Neutrophil (primary cell): ENCODE results near the gene SPATA21.

Experiments
- H3K27ac ChIP-seq: fragments of 200-600 bp; sonication (generic); 2 replicates; pipeline ENCODE4 v1.5.1; 2016; ENCODE audit warnings: mild to moderate bottlenecking, moderate library complexity
- H3K27me3 ChIP-seq: fragments of 200-600 bp; sonication (generic); 2 replicates; pipeline ENCODE4 v1.6.0; 2016; ENCODE audit warnings: mild to moderate bottlenecking
- H3K36me3 ChIP-seq: fragments of 200-600 bp; sonication (generic); 2 replicates; pipeline ENCODE4 v1.5.1; 2017
- H3K4me1 ChIP-seq, 2 experiments: fragments of 200-600 bp in 1 of 2; sonication (generic) in 1 of 2; 1 replicate in 1 of 2; 2 replicates in 1 of 2; pipeline versions ENCODE4 v1.5.1 to v1.6.1; 2013 to 2016; ENCODE audit warnings: low read depth in 1 of 2, low read length in 1 of 2, mild to moderate bottlenecking in 1 of 2, moderate library complexity in 1 of 2; ENCODE audit not compliant: control insufficient read depth in 1 of 2, insufficient read depth in 1 of 2
- H3K4me3 ChIP-seq, 2 experiments: fragments of 200-600 bp in 1 of 2; sonication (generic) in 1 of 2; 1 replicate in 1 of 2; 2 replicates in 1 of 2; pipeline ENCODE4 v1.5.1; 2013 to 2016; ENCODE audit warnings: low read depth in 1 of 2, low read length in 1 of 2, mild to moderate bottlenecking in 1 of 2, moderate library complexity in 1 of 2
- H3K9me3 ChIP-seq: fragments of 200-600 bp; sonication (generic); 2 replicates; pipeline ENCODE4 v1.5.1; 2016
- TF ChIP-seq, protein P1 (sequence below): fragments of 200-600 bp; sonication (generic); IDR thresholded peaks from 2 replicates; pipeline ENCODE4 v1.5.1; 2016; ENCODE audit warnings: antibody characterized with exemption

Gene SPATA21

DNA sequence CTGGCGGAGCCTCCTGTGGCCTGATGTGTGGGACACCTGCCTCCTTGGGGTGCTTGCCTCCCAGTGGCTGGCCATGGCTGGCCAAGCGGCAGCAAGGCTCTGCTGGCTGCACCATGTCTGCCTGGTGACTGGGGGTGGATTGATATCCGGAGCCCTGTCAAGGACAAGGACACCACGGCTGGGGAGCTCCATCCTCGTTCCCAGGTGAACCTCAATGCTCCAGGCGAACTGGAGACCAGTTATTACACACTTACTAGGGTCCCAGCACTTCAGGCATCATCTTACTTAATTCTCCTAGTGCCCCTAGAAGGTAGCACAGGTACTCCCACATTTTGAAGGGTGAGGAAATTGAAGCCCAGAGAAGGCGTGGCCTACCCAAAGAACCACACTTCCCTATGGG lies 15.2 kb downstream of the SPATA21 start:
- Histone ChIP-seq H3K27me3 (no peaks in the 10 kb centered on the region), H3K27ac (no peak overlapping the region), H3K4me1 (no peaks in the 10 kb centered on the region), H3K36me3 (no peaks in the 10 kb centered on the region), H3K4me3 (no peak overlapping the region), H3K9me3 (no peaks in the 10 kb centered on the region)
- TF ChIP-seq, protein P1, sequence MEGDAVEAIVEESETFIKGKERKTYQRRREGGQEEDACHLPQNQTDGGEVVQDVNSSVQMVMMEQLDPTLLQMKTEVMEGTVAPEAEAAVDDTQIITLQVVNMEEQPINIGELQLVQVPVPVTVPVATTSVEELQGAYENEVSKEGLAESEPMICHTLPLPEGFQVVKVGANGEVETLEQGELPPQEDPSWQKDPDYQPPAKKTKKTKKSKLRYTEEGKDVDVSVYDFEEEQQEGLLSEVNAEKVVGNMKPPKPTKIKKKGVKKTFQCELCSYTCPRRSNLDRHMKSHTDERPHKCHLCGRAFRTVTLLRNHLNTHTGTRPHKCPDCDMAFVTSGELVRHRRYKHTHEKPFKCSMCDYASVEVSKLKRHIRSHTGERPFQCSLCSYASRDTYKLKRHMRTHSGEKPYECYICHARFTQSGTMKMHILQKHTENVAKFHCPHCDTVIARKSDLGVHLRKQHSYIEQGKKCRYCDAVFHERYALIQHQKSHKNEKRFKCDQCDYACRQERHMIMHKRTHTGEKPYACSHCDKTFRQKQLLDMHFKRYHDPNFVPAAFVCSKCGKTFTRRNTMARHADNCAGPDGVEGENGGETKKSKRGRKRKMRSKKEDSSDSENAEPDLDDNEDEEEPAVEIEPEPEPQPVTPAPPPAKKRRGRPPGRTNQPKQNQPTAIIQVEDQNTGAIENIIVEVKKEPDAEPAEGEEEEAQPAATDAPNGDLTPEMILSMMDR = no peak

DNA sequence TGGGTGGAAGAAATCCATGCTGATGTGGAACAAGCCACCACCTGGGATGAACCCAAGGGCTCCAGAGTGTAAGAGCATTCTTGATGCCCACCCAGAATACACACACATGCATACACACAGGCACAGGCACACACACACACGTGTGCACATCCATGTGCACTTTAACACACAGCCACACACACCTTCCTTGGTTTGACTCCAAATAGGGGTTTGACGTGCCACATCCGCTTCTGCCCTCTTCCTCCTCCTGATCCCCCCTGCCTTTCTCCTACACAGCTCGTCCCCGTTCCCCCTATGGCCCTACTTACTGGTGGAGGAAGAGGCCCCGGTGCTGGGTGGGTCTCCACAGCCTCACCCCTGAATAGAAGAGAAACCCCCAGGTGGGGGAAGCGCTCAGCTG lies 16.0 kb downstream of the SPATA21 start:
- TF ChIP-seq, protein P1 = no peak
- Histone ChIP-seq H3K27me3 (no peaks in the 10 kb centered on the region), H3K36me3 (no peaks in the 10 kb centered on the region), H3K4me3 (no peak overlapping the region), H3K9me3 (no peaks in the 10 kb centered on the region), H3K4me1 (no peaks in the 10 kb centered on the region), H3K27ac (no peak overlapping the region)

DNA sequence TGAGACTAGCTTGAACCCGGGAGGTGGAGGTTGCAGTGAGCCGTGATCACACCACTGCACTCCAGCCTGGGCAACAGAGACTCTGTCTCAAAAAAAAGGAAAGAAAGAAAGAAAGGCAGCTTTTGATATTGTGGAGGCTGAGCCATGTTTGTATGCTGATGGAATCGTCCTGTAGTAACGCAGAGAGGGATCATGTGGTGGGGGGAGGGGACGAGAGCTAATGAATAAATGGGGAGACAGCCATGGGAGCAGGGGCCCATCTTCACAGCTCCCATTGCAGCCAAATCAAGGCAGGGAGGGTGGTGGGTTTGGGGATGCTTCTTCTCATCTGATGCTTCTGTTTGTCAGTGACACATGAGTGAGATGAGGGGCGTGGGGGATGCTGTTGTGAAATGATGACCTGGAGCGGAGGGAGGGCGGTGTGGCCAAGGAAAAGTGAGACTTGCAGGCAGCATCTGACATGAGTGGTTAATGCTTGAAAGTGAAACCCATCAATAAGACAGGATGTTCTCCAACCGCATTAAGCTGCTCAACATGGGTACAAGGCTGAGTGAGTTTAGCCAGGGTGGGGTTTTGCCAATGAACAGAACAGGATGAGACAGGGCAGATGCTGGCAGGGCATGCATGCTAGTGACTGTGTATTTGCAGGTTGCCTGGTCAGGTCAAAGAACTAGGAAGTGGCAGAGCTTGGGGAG lies 16.7 kb downstream of the SPATA21 start:
- H3K27me3 ChIP-seq = no peaks in the 10 kb centered on the region
- H3K9me3 ChIP-seq = no peaks in the 10 kb centered on the region

DNA sequence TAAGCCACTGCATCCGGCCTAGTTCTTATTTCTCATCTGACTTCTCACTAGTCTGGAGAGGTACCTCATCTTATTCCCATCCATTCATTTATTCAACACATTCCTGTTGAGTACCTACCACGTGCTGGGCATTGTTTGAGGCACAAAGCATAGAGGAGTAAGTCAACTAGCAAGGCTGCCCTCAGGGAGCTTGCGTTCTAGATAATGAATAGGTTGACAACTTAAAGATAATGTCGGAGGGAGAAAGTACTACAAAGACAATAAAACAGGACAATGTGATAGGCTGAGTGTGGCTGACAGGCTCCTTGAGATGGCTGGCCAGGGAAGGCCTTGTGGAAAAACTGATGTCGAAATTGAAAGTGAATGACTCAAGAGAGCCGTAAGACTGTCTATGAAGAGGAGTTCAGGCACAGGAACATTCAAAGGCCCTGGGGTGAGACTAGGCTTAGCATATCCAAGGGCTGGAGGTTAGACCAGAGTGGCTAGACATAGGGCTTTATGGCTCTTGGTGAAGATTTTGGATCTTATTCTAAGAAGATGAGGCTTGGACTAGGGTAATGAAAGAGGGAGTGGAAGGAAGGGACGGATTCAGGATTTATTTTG lies 18.3 kb downstream of the SPATA21 start:
- Histone ChIP-seq H3K36me3 (no peaks in the 10 kb centered on the region), H3K27me3 (no peaks in the 10 kb centered on the region), H3K4me3 (no peak overlapping the region), H3K27ac (no peak overlapping the region), H3K9me3 (no peaks in the 10 kb centered on the region), H3K4me1 (no peaks in the 10 kb centered on the region)
- TF ChIP-seq, protein P1 = no peak

More for the DNA sequence above, 16.7 kb downstream of the SPATA21 start:
- no peaks in the 10 kb centered on the region for H3K36me3 ChIP-seq
- TF ChIP-seq, protein P1 = no peak
- H3K4me1 ChIP-seq = no peaks in the 10 kb centered on the region
- H3K27ac ChIP-seq = no peak overlapping the region
- no peak overlapping the region for H3K4me3 ChIP-seq

DNA sequence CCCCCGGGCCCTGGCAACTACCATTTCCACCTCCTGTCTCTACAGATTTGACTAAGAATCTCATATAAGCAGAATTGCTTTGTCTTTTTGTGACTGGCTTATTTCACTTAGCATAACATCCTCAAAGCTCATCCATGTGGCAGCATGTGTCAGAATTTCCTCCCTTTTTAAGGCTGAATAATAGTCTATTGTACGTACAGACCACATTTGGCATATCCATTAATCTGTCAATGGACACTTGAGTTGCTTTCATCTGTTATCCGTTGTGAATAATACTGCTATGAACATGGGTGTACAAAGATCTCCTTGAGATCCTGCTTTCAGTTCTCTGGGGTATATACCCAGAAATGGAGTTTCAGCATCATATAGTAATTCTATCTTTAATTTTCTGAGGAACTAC lies 24.0 kb downstream of the SPATA21 start:
- H3K4me3 ChIP-seq = no peak overlapping the region
- no peaks in the 10 kb centered on the region for H3K36me3 ChIP-seq
- TF ChIP-seq, protein P1 = no peak
- H3K27me3 ChIP-seq = no peaks in the 10 kb centered on the region
- H3K27ac ChIP-seq = no peak overlapping the region
- H3K9me3 ChIP-seq = no peaks in the 10 kb centered on the region
- no peaks in the 10 kb centered on the region for H3K4me1 ChIP-seq
